Stimulated activated CD4-positive, alpha-beta T cell treated with anti-CD3 and anti-CD28 coated beads, Interleukin-12 subunit alpha, Interleukin-12 subunit beta, amount 100 ng/mL, for 4 hours (primary cell): ENCODE measurements around the gene EPN2.

Source experiments
- DNase-seq: peaks from one replicate; pipeline ENCODE4 v3.0.0-alpha.2; 2020

The EPN2 gene

GRCh38 chr17:19384723-19385391 is 147.7 kb downstream of the EPN2 start:
- DNase-seq, result no peak

- DNase-seq, result no peak
These were observed 148.4 kb downstream of the EPN2 start for GRCh38 chr17:19385521-19385983.
